ENCODE measurements around the gene NEXN.

NEXN gene

GRCh38 chr1:77888081-77888780 is at the start of gene NEXN:
TSS of gene NEXN (plus strand) at chr1:77888624. CDS start at chr1:77916107, 27,483 bp downstream.
- no peak for DNase-seq

DNA sequence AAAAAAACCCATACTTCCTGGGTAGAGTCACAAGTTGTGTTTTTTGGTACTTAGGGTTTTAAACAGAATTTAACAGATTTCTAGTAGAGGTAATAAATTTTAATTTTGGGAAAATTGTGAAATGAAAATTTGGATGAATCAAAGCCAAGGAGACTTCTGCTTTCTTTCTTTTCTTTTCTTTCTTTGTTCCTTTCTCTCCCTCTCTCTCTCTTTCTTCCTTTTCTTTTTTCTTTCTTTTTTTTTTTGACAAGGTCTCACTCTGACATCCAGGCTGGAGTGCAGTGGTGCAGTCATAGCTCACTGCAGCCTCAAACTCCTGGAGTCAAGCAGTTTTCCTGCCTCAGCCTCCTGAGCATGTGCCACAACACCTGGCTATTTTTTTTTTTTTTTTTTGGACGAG is 46.9 kb upstream of the NEXN start:
- DNase-seq: no peak

DNA sequence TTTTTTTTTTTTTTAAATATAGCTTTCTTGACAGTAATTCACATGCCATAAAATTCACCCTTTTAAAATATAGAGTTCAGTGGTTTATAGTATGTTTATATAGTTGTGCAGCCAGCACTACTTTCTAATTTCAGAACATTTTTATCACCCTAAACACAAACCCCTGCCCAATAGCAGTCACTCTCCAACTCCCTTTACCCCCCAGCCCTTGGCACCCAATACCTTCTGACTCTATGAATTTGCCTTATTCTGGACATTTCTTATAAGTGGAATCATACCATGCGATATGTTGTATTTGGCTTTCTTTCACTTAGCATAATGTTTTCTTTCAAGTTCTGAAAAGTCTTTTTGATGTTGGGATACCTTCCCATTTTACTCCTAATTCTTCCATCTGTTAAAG is 42.5 kb upstream of the NEXN start:
- DNase-seq: no peak

- no peak for DNase-seq
Observed at GRCh38 chr1:77846966-77847365, 41.5 kb upstream of the NEXN start.

DNA sequence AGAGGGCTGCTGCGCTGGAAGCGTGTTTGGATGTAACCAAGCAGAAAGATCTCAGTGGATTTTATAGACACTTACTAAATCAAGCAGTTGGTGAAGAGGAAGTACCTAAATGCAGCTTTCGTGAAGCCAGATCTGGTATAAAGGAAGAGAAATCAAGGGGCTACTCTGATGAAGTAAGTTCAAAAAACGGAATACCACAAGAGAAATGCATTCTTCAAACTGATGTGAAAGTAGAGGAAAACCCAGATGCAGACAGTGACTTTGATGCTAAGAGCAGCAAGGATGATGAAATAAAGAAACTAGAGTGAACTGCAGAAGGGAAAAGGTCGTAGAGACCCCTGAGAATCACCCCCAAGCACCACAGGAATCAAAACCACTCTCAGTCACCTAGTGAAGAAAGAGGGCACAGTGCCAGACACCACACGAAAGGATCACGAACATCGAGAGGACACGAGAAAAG is 40.8 kb upstream of the NEXN start:
- DNase-seq: no peak

DNA sequence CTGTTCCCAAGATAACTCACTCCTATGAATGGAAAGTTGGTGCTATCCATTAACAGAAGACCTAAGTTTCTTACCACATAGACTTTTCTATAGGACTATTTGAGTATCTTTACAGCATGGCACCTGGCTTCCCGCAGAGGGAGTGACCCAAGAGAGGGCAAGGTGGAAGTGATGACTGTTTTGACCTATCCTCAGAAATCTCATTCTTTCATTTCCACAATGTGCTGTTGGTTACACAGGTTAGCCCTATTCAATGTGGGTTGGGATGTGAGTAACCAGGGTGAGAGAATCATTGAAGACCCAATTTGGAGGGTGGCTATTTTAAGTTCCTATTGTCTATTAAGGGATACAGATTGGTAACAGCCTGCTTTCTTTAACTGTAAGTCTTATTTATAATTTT is 38.3 kb upstream of the NEXN start:
- no peak for DNase-seq

- no peak for DNase-seq
Observed at GRCh38 chr1:77857552-77857951, 30.9 kb upstream of the NEXN start.

DNA sequence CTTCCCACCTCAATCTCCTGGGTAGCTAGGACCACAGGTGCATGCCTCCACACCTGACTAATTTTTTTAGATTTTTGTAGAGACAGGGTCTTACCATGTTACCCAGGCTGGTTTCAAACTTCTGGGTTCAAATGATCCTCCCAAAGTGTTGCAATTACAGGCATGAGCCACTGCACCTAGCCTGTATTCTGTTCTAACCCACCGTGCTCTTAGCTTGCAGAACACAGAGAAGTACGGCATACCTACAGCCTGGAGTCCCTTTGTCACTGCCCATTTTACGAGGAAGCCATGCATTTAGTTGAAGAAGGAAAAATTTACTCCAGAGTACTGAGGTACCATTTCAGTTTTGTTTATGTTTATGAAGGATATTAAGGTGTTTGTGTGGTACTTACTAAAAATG is 29.7 kb upstream of the NEXN start:
- no peak for DNase-seq

GRCh38 chr1:77859248-77859647 is 29.2 kb upstream of the NEXN start:
- DNase-seq: no peak

GRCh38 chr1:77866296-77866695 is 22.1 kb upstream of the NEXN start:
- DNase-seq: no peak

- no peak for DNase-seq
Observed at GRCh38 chr1:77872645-77873044, 15.8 kb upstream of the NEXN start.

- no peak for DNase-seq
Observed at GRCh38 chr1:77873461-77873860, 15.0 kb upstream of the NEXN start.

- DNase-seq: no peak
Observed at GRCh38 chr1:77874804-77875445, 13.5 kb upstream of the NEXN start.

- DNase-seq: no peak
Observed at GRCh38 chr1:77876884-77877283, 11.5 kb upstream of the NEXN start.

DNA sequence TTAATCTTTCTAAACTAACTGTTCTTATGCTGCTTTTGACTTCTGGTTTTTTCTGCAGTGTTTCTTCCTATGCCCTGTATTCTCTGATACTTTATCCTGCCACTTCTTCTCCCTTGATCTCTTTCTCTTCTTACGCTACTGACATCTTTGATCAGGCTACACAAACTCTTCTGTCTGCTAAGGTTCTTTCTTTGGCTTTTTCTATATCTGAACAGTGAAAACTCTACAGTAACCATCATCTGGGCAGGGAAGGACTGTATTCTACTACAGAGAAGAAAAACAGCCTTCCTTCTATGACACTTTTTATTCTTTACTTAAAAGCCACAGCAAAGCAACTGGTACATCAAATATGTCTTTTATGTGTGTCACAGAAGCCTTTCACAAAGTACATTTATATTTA is 7.4 kb upstream of the NEXN start:
- no peak for DNase-seq

DNA sequence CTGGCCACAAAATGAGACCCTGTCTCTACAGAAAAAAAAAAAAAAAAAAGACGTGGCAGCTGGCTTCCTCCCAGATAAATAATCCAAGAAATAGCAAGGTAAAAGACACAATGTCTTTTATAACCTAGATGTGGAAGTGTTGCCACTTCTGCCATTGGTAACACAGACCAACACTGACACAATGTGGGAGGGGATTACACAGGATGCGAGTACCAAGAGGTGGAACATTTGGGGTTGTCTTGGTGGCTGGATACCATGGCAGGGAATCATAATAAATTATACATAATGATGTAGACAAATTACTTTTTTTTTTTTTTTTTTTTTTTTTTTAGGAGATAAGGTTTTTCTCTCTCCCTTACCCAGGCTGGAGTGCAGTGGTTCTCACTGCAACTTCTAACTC is 6.0 kb upstream of the NEXN start:
- DNase-seq: no peak

GRCh38 chr1:77888781-77889642 is 588 bp downstream of the NEXN start:
- peak; percentile 4 to 13 for DNase-seq

DNA sequence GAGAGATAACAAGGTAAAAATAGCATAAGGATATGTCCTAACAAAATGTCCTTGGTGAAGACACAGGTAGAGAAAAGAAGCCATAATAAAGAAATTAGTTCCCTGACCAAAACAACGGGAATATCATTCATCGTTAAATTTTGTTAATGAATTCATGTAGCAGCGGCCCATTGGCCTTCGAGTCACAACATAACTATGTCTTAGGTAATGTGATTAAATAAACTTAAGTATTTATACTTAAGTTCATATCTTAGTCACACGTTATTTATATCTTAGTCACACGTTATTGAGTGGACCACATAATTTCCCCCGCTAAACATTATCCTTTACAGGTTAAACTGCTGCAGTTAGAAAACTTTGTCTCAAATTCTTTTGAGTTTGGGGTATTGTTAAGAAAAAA is 1.2 kb downstream of the NEXN start:
- no peak for DNase-seq

GRCh38 chr1:77891200-77891599 is 2.8 kb downstream of the NEXN start:
- DNase-seq: no peak

GRCh38 chr1:77899647-77900320 is 11.4 kb downstream of the NEXN start:
- DNase-seq: no peak

DNA sequence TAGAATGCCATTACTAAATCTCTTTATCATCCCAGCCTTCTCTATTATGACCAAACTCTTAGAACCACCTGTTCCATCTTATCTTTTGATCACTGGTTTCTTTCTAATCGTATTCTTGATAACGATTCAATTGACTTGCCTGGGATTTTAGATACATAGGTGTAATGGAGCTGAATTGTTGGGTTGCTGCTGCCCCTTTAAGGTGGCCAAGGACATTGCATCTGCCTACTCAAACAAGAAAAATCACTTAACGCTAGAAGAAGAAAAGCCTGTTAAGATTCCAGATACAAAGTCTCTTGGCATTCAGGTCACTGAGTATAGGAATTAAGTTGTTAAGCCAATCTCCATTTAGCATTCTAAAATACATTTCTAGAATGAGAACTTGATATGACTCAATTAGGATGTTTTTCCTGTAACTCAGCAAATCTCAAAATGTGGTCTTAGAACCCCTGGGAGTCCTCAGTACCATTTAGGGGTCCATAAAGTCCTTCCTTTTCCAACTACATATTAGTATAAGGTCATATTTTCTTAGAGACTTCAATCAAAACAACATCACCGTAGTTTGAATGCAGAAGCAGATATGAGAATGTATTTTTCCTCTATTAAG is 12.4 kb downstream of the NEXN start:
- DNase-seq: no peak

DNA sequence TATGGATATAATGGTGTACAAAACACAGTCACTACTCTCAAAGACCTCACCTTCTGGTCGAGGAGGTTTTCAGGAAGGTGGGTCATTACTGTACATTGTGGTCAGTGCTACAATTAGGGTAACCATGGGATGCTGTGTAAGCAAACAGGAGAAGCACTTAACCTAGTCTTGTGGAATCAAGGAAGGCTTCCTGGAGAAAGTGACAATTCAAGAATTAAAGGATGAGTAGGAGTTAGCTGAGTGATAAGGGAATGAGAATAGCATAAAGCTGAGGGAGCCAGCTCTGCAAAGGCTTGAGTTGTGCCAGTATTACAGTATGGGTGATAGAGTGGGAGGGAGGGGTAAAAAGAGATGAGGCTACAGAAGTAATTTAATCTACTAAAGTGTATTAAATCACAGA is 17.2 kb downstream of the NEXN start:
- no peak for DNase-seq

DNA sequence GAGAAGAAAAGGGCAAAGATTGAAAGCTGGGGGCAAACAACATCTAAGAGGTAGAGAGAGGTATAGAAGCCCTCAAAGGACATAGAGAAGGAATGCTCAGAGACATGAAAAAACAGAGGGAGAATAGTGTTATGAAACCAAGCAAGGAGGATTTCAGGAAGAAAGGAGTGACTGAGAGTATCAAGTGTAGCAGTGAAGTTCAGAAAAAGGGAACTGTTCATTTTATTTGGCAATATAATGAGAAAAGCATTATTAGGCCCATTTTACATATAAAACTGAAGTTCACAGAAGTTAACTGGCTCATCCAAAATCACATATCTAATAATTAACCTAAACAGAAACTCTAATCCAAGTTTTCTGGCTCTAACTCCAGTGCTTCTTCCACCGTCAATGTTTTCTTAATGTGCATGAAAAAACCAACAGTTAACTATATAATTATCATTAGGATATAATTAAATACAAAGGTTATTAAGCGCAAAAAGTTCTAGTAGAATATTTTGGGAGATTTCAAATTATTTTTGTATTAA is 17.7 kb downstream of the NEXN start:
- DNase-seq: no peak

Data from stimulated activated CD4-positive, alpha-beta T cell treated with anti-CD3 and anti-CD28 coated beads, Interleukin-2, amount 100 ng/mL, for 48 hours (primary cell).